Activated naive CD8-positive, alpha-beta T cell treated with anti-CD3 and anti-CD28 coated beads, Interleukin-2, amount 10 ng/mL, durations not matched to agents 7 days and 5 days (primary cell): ENCODE results near the gene ATP11A. TPM values are rescaled to one million over a fixed set of nuclear protein-coding genes. Genes with fewer than 3 reads are reported as not detected.
"Not testable (repeated sequence)": the region's sequence is repeated elsewhere in the genome, so short reads cannot be mapped to it uniquely, and the experiment has no call there.

Experiments used
- ATAC-seq: fragments of 150-1000 bp; cut with Tn5 transposase; one replicate; pipeline ENCODE4 v1.10.0; 2021; ENCODE audit warnings: low read depth, moderate library complexity
- POLR2A ChIA-PET: fragments of 350-600 bp; sonication (Branson Sonifier 250); formaldehyde crosslinking; loops from one replicate; lab custom pipeline; 2021; ENCODE audit warnings: antibody characterized with exemption; lab: Charles Lee
- DNase-seq: peaks from one replicate; pipeline ENCODE4 v3.0.0; 2021
- H3K27ac Mint-ChIP-seq: one replicate; pipeline ENCODE4 v1.8.0; 2022; ENCODE audit warnings: mild to moderate bottlenecking, mixed read lengths
- H3K27me3 Mint-ChIP-seq: one replicate; pipeline ENCODE4 v1.8.0; 2022; ENCODE audit warnings: mild to moderate bottlenecking, moderate library complexity, mixed read lengths
- H3K36me3 Mint-ChIP-seq: one replicate; pipeline ENCODE4 v1.8.0; 2021; ENCODE audit warnings: mild to moderate bottlenecking, mixed read lengths
- H3K4me1 Mint-ChIP-seq: one replicate; pipeline ENCODE4 v1.8.0; 2021; ENCODE audit warnings: mixed read lengths
- H3K4me3 Mint-ChIP-seq: one replicate; pipeline ENCODE4 v1.8.0; 2022; ENCODE audit warnings: mild to moderate bottlenecking, moderate library complexity, mixed read lengths
- H3K9me3 Mint-ChIP-seq: one replicate; pipeline ENCODE4 v1.8.0; 2021; ENCODE audit warnings: mixed read lengths
- total RNA-seq, 2 experiments: library from RNA; stranded (reverse); gene quantifications; one replicate each; pipeline ENCODE4 v1.2.3, GENCODE V29; 2021

The ATP11A gene
- total RNA-seq, 2 experiments from 2014 or later: 36.5 to 38.2 TPM

DNA sequence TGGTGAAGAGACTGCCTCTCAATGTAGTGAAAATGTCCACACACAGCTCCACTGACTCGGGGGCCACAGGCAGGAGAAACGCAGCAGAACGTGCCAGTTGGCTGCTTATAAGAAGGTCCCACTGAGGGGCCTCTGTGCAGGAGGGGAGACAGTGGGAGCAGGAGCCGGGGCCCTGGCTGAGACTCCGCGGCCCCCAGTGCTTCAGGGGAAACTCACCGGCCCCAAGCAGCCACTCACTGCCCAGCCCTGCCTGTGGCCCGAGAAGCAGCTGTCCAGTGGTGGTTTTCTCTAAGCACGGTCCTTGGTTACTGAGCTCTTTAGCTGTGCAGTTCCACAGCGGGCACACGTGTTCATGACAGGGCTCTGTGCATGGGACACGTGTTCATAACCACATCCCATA is 187.2 kb downstream of the ATP11A start:
- no peak for DNase-seq

DNA sequence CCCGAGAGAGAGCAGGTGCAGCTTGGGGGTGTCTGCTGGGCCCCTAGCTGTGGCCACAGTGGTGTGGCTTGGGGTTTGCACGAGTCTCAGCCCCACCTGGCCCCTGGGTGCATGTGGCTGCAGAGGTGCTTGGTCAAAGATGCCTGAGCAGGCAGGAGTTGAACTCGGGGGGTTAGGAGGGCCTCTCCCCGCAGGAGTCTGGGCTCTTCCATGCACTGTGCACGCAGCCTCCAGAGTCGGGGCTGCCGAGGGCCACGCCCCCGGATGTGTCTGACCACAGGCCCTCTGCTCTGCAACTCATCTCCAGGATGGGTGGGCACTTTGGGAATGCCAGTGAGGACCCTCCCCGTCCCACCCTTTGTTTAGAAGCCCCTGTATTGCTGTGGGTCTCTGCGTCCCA is 187.7 kb downstream of the ATP11A start:
- no peak overlapping the region for H3K27ac Mint-ChIP-seq
- H3K36me3 Mint-ChIP-seq: peaks cover 13% of the 10 kb centered on the region
- POLR2A ChIA-PET: no interaction called here

More for the DNA sequence above, 187.2 kb downstream of the ATP11A start:
- no peak for ATAC-seq
- H3K9me3 Mint-ChIP-seq: peaks cover 5% of the 10 kb centered on the region
- H3K4me3 Mint-ChIP-seq: no peak overlapping the region
- peaks cover 13% of the 10 kb centered on the region for H3K36me3 Mint-ChIP-seq
- H3K27ac Mint-ChIP-seq: no peak overlapping the region
- no peaks in the 10 kb centered on the region for H3K27me3 Mint-ChIP-seq
- POLR2A ChIA-PET: no interaction called here
- H3K4me1 Mint-ChIP-seq: peaks cover 8% of the 10 kb centered on the region

DNA sequence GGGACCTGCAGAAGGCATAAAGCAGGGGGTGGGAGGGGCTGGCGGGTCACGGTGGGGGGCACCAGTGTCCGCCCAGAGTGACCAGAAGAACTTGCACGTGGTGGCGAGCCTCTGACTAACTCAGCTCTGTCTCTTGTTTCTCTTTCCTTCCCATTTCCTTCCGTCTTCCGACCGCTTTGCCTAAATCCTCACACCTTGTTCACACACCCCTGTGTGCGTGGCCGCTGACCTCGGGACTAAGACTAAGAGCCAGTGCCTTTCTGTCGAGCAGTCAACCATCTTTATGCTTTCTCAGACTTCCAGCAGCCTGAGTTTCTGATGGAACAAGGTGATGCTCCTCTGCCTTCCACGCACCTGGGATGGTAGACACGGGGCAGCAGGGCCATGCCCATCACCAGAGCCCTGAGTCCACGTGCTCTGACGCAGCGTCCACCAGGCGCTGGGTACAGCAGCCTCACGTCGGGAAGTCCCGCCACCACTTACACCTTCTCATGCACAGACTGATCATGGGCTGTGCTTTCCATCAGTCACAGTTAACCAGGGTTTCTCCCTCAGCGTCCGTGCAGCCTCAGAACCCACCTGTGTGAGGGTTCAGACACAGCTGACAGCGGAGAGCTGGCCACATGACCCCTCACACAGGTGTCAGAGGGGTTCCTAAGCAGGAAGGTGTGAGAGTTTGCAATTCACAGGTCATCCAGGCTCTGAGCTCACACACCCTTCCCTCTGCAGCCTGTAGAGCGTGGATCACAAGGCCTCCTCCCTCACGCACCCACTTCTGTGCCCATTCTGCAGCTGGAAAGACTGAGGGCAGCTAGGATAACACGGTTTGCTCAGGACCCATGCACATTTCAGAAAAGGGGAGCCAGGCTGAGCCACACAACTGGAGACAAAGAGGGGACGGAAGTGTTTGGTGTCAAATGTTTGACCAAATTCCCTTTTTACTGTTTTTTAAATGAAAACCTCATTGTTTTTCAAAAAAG is 188.4 kb downstream of the ATP11A start:
- Mint-ChIP-seq H3K36me3 (peaks cover 12% of the 10 kb centered on the region), H3K4me3 (no peak overlapping the region), H3K4me1 (peaks cover 8% of the 10 kb centered on the region), H3K27ac (no peak overlapping the region), H3K27me3 (no peaks in the 10 kb centered on the region), H3K9me3 (peaks cover 2% of the 10 kb centered on the region)
- POLR2A ChIA-PET: no interaction called here
- DNase-seq (no peak), ATAC-seq (no peak)

More for the DNA sequence above, 187.7 kb downstream of the ATP11A start:
- Mint-ChIP-seq H3K4me3 (no peak overlapping the region), H3K27me3 (no peaks in the 10 kb centered on the region), H3K9me3 (peaks cover 5% of the 10 kb centered on the region), H3K4me1 (peaks cover 8% of the 10 kb centered on the region)
- DNase-seq (no peak), ATAC-seq (no peak)

DNA sequence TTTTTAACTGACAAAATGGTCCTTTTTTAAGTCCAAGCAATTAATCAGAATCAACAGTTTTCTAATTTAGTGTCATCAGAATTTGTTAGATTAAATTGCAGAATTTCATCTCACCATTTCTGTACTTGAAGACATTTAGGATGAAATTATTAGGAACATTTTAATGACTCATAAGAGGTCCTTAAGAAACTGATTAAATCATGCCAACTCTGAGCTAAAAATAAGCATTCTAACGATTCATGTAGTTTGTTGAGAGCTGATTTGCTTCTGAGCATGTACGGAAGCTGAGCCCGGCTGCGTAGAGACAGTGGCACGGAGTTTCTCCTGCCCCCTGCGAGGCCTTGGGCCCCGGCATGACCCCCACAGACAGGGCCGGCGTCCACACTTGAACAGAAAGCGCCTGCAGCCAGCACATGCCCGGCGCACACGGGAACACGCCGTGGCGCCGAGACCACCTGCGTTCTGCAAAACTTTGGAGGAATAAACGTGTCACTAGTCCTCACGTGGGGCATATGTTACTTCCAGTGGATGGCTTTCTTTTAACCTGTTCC is 189.5 kb downstream of the ATP11A start:
- H3K36me3 Mint-ChIP-seq: peaks cover 6% of the 10 kb centered on the region
- H3K9me3 Mint-ChIP-seq: no peaks in the 10 kb centered on the region
- ATAC-seq (no peak), DNase-seq (no peak)
- POLR2A ChIA-PET: no interaction called here
- no peaks in the 10 kb centered on the region for H3K27me3 Mint-ChIP-seq
- no peak overlapping the region for H3K27ac Mint-ChIP-seq
- H3K4me1 Mint-ChIP-seq: peaks cover 4% of the 10 kb centered on the region
- H3K4me3 Mint-ChIP-seq: no peak overlapping the region

DNA sequence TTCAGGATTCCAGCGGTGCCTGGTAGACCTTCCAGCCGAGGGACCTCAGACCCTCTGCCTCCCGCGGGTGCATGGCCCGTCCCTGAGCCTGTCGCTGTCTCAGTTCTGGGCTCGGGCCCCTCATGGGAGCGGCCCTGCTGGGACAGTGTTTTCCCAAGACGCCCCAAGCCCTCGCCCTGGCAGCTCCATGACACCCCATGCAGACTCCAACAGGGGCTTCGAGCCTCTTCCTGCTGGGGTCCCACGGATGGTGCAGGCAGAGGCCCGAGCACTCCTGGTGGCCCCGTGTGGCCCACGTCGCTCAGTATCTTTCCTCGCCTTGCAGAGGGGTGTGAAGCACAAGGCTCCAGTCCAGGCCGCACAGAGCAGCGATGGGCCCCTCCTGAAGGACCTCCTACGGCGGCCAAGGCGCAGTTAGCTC is 190.4 kb downstream of the ATP11A start:
- no peak overlapping the region for H3K27ac Mint-ChIP-seq
- H3K9me3 Mint-ChIP-seq: no peaks in the 10 kb centered on the region
- peaks cover 2% of the 10 kb centered on the region for H3K36me3 Mint-ChIP-seq
- H3K4me1 Mint-ChIP-seq: no peaks in the 10 kb centered on the region
- H3K4me3 Mint-ChIP-seq: no peak overlapping the region
- DNase-seq (no peak), ATAC-seq (no peak)
- H3K27me3 Mint-ChIP-seq: no peaks in the 10 kb centered on the region
- POLR2A ChIA-PET: interaction anchor here (0.6 kb wide), 1 partner anchor 421 kb away, joined by 3 read pairs; no protein-coding TSS in a partner anchor

DNA sequence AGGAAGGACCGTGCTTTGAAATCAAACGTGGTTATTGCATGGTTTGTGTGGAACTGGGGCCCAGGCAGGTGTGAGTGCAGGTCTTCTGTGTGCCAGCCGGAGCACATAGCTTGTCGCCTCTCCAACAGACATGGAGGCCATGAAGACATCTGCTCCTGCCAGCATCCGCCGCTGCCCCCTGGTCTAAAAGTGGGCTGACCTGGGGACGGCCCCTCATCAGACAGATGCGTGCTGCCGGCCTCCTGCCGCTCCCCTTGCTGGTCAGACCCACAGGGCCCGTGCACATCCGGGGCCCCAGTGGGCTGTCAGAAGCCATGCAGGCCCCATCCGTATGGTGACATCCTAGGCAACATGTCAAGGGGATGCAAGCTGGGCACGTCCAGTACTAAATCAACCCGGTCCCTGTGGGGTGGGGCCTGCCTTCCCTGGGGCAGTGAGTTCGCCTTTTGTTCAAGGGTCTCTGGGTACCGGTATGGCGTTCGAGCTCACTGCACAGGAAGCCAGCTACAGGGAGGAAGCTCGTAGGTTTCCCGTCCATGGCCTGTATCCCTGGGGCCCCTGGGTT is 191.2 kb downstream of the ATP11A start:
- Mint-ChIP-seq H3K4me3 (no peak overlapping the region), H3K36me3 (no peaks in the 10 kb centered on the region), H3K27me3 (no peaks in the 10 kb centered on the region), H3K9me3 (no peaks in the 10 kb centered on the region), H3K4me1 (no peaks in the 10 kb centered on the region), H3K27ac (no peak overlapping the region)
- POLR2A ChIA-PET: no interaction called here
- no peak for ATAC-seq
- DNase-seq: no peak

DNA sequence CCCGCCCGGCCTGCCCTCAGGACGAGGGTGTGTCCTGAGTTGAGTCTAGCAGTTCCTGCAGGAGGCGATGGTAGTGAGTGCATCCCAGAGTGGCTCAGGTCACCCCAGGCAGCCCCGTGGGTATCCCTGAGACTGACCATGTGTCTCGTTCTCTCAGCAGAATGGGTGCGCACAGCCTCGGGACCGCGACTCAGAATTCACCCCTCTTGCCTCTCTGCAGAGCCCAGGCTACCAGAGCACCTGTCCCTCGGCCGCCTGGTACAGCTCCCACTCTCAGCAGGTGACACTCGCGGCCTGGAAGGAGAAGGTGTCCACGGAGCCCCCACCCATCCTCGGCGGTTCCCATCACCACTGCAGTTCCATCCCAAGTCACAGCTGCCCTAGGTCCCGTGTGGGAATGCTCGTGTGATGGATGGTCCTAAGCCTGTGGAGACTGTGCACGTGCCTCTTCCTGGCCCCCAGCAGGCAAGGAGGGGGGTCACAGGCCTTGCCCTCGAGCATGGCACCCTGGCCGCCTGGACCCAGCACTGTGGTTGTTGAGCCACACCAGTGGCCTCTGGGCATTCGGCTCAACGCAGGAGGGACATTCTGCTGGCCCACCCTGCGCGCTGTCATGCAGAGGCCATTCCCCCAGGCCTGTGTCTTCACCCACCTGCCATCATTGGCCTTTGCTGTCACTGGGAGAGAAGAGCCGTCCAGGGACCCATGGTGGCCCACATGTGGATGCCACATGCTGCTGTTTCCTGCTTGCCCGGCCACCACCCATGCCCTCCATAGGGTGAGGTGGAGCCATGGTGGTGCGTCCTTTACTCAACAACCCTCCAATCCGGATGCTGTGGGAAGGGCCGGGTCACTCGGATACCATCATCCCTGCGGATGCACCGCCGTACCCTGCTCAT is 192.1 kb downstream of the ATP11A start:
- Mint-ChIP-seq H3K9me3 (no peaks in the 10 kb centered on the region), H3K36me3 (no peaks in the 10 kb centered on the region), H3K27me3 (no peaks in the 10 kb centered on the region), H3K4me3 (no peak overlapping the region), H3K27ac (no peak overlapping the region), H3K4me1 (no peaks in the 10 kb centered on the region)
- POLR2A ChIA-PET: no interaction called here
- ATAC-seq: no peak
- no peak for DNase-seq

DNA sequence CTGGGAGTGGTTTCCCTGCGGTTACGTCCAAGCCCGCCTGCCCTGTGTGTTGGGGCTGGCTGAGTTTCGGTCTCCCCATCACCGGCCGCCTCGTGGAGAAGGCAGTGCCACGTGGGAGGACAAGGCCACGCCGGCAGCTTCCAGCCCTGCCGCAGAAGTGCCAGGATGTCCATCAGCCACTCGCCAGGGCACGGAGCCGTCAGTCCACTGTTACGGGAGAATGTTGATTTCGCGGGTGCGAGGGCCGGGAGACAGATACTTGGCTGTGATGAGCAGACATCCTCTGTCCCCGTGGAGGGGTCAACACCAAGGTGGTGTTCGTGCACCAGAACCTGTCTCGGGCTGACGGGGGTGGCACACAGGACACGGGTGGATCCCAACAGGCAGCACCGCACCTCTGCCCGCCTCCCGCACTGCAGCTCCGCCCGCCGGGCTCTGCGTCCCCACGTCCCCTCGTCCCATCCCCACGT is 192.8 kb downstream of the ATP11A start:
- no peak for ATAC-seq
- no peak overlapping the region for H3K4me3 Mint-ChIP-seq
- no peaks in the 10 kb centered on the region for H3K36me3 Mint-ChIP-seq
- no peak for DNase-seq
- no peaks in the 10 kb centered on the region for H3K4me1 Mint-ChIP-seq
- H3K9me3 Mint-ChIP-seq: no peaks in the 10 kb centered on the region
- POLR2A ChIA-PET: no interaction called here
- no peaks in the 10 kb centered on the region for H3K27me3 Mint-ChIP-seq
- H3K27ac Mint-ChIP-seq: no peak overlapping the region

DNA sequence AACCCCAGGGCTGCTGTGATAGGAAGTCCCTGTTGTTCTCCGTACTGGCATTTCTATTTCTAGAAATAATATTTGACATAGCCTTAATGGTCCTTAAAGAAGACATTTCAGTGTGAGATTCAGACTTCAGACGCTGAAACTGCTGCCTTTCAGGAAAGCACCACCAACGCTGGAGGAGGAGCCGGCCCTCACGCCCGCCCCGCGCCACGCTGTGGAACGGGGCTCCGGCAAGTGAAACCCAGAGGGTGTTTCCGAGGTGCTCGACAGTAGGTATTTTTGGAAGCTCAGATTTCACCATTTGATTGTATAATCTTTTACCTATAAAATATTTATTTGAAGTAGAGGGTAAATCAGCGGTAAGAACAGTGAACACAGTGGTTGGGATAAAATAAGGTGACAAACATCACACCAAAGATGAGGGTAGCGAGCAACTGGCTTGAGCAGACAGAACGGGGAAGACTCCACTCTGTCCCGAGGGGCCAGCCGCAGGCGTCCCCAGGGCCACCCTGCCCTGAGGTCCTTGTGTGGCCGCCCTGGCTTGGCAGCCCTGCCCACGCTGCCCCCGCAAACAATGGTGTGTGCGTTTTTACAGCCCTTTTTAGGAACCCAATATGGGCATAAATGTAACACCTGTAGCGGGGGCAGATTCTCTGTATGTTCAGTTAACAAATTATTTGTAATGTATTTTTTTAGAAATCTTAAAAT is 193.6 kb downstream of the ATP11A start:
- Mint-ChIP-seq H3K27me3 (no peaks in the 10 kb centered on the region), H3K4me3 (no peak overlapping the region), H3K36me3 (no peaks in the 10 kb centered on the region), H3K4me1 (no peaks in the 10 kb centered on the region), H3K9me3 (no peaks in the 10 kb centered on the region), H3K27ac (no peak overlapping the region)
- no peak for ATAC-seq
- DNase-seq: no peak
- POLR2A ChIA-PET: no interaction called here

DNA sequence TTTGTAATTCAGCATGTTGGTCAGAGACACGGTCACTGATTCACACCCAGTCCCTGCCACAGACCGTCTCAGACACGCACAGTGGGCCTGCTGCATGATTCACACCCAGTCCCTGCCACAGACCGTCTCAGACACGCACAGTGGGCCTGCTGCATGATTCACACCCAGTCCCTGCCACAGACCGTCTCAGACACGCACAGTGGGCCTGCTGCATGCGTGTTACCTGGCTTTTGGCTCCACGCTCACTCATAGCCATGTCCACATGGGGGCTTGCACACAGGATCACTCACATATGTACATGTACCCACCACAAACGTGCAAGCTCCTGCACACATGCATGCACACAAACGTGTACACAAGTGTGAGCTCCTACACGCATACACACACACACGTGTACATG is 194.9 kb downstream of the ATP11A start:
- H3K9me3 Mint-ChIP-seq, H3K4me3 Mint-ChIP-seq, DNase-seq, H3K27ac Mint-ChIP-seq, H3K4me1 Mint-ChIP-seq, H3K27me3 Mint-ChIP-seq, POLR2A ChIA-PET, ATAC-seq, H3K36me3 Mint-ChIP-seq: not testable (repeated sequence)

DNA sequence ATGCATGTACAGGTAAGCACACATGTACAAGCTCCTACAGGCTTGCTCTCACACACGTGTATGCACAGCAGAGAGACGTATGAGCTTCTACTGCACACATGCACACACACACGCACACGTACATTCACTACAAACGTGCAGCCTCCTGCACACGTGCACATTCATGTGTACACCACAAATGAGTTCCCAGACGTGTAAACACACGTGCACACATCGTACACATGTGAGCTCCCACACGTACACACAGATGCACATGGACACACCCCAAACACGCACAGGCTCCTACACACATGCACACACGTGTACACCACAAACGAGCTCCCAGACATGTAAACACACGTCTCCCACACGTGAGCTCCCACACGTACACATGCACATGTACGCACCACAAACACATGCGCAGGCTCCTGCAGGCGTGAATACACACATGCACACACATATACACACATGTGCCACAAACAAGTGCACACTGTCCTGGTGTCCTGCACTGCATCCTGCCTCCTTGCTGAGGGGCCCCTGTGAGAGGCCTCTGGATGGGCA is 195.5 kb downstream of the ATP11A start:
- POLR2A ChIA-PET: no interaction called here
- no peaks in the 10 kb centered on the region for H3K4me1 Mint-ChIP-seq
- H3K9me3 Mint-ChIP-seq: no peaks in the 10 kb centered on the region
- no peak overlapping the region for H3K4me3 Mint-ChIP-seq
- no peaks in the 10 kb centered on the region for H3K27me3 Mint-ChIP-seq
- H3K27ac Mint-ChIP-seq: no peak overlapping the region
- ATAC-seq: no peak
- H3K36me3 Mint-ChIP-seq: no peaks in the 10 kb centered on the region
- DNase-seq: no peak

DNA sequence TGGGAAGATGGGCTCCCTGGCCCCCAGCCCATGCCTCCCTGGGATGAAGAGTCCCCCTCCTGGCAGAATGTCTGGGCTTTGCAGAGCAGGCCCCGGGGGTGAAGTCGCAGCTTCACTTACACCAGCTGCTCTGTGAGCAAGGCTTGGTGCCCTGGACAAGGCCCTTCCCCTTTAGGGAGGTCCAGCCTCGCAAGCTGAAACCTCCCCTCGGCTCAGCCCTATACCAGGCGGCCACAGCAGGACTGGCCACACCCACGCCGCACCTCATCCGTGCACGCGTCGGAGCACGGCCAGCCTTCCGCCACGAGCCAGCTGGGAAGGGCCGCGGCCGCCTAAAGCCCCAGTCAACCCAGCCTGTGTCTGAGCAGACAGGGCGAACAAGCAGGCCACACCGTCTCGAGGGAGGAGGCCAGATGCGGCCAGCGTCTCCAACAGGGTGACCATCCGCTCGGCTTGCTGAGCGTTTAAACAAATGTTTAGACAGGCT is 196.0 kb downstream of the ATP11A start:
- Mint-ChIP-seq H3K9me3 (no peaks in the 10 kb centered on the region), H3K4me1 (no peaks in the 10 kb centered on the region), H3K36me3 (no peaks in the 10 kb centered on the region), H3K27me3 (no peaks in the 10 kb centered on the region), H3K27ac (no peak overlapping the region), H3K4me3 (no peak overlapping the region)
- POLR2A ChIA-PET: no interaction called here
- no peak for DNase-seq
- ATAC-seq: peak; percentile 15
